Stimulated activated CD4-positive, alpha-beta T cell treated with anti-CD3 and anti-CD28 coated beads, TNF-alpha, amount 100 ng/mL, for 24 hours (primary cell): ENCODE measurements around the gene ZNF280A.
"Not testable (repeated sequence)": the region's sequence is repeated elsewhere in the genome, so short reads cannot be mapped to it uniquely, and the experiment has no call there.

ENCODE experiments used
- DNase-seq, 3 experiments: peaks; one replicate each; pipeline ENCODE4 v3.0.0-alpha.2; 2020; ENCODE audit warnings: low read depth in 3 of 3

The ZNF280A gene

DNA sequence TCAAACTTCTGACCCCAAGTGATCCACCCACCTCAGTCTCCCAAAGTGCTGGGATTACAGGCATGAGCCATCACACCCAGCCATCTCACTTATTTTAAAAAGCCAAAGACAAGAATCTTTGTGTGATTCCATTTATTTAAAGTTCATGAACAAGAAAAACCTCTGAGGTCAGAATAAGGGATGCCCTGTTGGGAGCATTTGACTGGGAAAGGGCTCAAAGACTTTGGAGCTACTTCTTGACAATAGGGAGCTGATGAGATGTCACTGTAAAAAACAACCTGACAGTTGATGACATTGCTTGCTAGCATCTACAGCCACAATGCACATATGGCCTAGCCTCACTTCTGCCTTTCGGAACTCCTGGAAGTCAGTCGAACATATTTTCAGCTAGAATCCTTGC lies 6.5 kb downstream of the ZNF280A start:
- no peak for DNase-seq

GRCh38 chr22:22512951-22513350 lies 7.1 kb downstream of the ZNF280A start:
- DNase-seq, result no peak

DNA sequence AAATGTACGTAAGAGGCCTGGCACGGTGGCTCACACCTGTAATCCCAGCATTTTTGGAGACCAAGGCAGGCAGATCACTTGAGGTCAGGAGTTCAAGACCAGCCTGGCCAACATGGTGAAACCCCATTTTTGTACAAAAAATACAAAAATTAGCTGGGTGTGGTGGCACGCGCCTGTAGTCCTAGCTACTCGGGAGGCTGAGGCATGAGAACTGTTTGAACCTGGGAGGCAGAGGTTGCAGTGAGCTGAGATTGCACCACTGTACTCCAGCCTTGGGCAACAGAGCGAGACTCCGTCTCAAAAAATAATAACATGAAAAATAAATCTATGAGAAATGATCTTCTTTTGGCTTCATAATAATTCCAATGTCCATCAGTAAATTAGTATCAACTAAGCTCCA lies 9.2 kb downstream of the ZNF280A start:
- DNase-seq, result not testable (repeated sequence)

- DNase-seq, result not testable (repeated sequence)
These were observed 10.2 kb downstream of the ZNF280A start for GRCh38 chr22:22509912-22510311.

DNA sequence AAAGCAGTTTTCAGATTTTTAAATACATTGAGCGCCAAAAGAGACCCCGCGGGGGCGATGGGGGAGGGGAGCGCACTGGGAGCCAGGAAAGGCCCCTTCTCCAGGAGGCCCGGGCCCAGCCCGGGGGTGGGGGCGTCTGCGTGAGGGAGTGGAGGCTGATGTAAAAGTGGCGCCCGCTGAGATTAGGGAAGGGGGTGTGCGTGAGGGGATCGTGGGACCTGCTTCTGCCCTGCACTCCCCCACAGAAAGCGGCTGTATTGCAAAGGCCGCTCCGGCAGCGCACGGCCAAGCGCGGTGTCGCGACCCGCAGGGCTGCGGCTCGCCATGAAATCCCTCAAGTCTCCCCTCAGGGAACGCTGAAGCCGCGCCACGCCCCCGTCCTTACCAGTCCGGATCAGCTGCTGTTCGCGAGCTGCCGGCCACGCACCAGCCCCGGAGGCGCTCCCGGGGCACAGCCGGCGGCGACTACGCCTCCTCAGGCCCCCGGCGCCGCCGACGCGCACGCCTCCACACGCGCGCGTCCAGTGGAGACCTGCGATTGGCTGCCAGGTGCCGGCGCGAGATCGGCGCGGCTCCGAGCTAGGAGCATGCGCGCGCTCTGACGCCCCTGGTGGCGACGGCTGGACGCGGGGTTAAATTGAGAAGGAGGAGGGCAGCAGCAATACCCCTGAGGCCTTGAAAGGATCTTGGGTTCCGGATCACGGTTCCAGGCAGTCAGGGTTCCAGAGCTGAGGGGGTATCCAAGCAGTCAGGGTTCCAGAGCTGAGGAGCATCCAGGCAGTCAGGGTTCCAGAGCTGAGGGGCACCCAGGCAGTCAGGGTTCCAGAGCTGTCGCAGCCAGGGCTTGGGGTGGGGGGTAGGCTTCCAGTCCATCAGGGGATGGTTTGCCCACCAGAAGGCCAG lies 11.5 kb downstream of the ZNF280A start, which contains the start of gene ZNF280B:
Gene ZNF280B (minus strand): TSS at position 469 of the 903 bp plus-strand sequence. CDS start 19,344 bp downstream, outside the sequence.
- peak; percentile 60 to 85 (median 65) for DNase-seq

DNA sequence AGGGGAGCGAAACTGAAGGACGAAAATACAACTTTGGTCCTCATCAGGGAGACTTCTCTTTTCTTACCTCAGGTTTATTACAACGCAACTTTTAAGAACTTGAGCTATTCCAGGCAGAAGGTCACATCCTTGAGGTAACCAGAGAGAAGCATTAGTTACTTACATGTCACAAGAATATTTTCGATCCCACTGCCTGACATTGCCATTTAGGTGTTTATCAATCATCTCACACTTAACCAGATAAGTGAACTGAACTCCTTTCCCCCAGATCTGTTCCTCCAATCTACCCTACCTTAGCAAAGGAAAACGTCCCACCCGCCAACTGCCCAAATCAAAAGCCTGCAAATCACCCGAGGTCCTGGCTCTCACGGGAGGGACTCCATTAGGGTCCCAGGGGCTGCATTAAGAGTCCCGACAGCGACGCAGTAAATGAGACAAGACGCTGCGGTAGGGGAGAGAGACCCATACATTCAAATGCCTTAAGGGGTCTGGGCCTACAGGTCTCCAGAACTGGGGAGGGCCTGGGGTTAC lies 12.3 kb downstream of the ZNF280A start:
- DNase-seq, result no peak

- DNase-seq, result no peak
These were observed 13.3 kb downstream of the ZNF280A start for GRCh38 chr22:22506736-22507135.

GRCh38 chr22:22498267-22498666 lies 21.8 kb downstream of the ZNF280A start:
- no peak for DNase-seq

GRCh38 chr22:22491589-22491988 lies 28.5 kb downstream of the ZNF280A start:
- DNase-seq, result not testable (repeated sequence)

GRCh38 chr22:22488736-22489135 lies 31.3 kb downstream of the ZNF280A start:
- DNase-seq, result no peak

GRCh38 chr22:22487869-22488597 lies 32.0 kb downstream of the ZNF280A start:
- DNase-seq, result no peak

GRCh38 chr22:22487059-22487458 lies 33.0 kb downstream of the ZNF280A start:
- no peak for DNase-seq

DNA sequence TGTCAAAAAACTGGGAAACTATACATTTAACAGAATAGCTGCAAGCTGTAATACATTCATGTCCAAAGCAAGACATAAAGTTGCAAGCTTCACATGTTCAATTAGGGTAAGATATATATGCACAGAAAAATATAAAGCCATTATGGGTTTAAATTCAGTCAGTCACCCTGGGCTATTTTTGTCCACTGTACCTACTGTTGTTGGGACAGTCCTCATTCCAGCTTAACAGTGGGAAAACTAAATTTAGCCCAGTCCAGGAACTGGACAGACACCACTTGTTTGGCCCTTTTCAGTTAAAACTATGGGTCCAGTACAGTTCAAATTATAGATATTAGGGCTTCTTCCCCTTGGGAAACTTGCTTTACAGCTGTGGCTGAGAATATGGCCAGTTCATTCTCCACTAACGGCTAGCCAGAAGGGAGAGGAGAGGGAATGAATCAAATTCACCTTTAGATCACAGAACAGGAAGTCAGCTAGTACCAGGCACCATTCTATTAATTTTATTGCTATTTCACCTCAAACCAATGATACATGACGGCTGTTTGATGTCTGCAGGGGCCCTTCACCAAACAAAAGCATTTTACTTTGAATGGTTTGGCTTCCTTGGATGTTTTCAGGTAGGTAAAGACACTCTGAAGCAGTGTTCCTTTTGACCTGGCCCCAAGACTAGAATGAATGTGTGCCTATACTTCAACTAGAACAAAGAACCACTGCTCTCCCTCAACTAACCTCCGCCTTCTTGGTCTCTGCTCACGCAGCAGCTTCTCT lies 33.8 kb downstream of the ZNF280A start:
- no peak for DNase-seq

GRCh38 chr22:22485524-22485923 lies 34.5 kb downstream of the ZNF280A start:
- DNase-seq, result no peak

- no peak for DNase-seq
These were observed 36.0 kb downstream of the ZNF280A start for GRCh38 chr22:22484023-22484422.

- DNase-seq, result no peak
These were observed 39.1 kb downstream of the ZNF280A start for GRCh38 chr22:22480940-22481339.

DNA sequence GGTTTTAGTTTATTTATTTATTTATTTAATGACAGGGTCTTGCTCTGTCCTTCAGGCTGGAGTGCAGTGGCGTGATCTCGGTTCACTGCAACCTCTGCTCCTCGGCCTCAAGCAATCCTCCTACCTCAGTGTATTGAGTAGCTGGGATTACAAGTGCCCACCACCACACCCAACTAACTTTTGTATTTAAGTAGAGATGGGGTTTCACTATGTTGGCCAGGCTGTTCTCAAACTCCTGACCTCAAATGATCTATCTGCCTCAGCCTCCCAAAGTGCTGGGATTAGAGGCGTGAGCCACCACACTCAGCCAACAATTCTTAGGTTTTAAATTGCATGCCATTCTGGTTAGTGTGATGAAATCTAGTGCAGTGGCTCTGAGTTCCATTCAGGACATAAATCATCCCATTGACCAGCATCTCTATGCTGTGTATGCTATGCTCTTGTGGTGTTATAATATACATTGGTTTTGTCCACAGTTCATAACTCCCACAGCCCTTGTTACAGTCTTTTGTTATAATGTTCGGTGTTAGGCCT lies 40.0 kb downstream of the ZNF280A start:
- no peak for DNase-seq

GRCh38 chr22:22479116-22479515 lies 41.0 kb downstream of the ZNF280A start:
- no peak for DNase-seq

DNA sequence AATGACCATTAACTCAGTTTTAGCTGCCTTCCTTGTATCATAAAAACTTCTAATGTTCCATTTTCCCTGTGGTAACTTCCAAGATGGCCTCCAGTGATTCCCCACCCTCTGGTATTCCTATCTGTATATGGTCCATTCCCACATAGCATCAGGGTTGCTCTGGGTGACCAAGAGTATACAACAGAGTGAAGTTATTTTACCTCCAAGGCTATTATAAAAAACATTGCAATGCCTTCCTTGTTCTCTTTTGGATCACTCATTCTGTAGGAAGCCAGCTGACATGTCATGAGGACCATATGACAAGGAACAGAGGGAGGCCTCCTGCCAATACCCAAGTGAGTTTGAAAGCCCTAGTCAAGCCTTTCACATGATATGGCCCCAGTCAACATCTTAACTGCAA lies 41.6 kb downstream of the ZNF280A start:
- DNase-seq, result no peak

GRCh38 chr22:22474733-22475132 lies 45.3 kb downstream of the ZNF280A start:
- DNase-seq, result no peak

DNA sequence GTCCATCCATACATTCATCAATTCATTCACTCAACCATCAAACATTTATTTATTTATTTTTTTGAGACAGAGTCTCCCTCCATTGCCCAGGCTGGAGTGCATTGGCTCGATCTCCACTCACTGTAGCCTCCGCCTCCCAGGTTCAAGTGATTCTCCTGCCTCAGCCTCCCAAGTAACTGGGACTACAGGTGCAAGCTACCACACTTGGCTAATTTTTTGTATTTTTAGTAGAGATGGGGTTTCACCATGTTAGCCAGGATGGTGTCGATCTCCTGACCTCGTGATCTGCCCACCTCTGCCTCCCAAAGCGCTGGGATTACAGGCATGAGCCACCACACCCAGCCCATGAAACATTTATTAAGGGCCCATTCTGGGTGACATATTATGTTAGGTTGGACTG lies 49.0 kb downstream of the ZNF280A start:
- not testable (repeated sequence) for DNase-seq
